Measurements from ENCODE around the gene ADD1.
"Not testable (repeated sequence)": the region's sequence is repeated elsewhere in the genome, so short reads cannot be mapped to it uniquely, and the experiment has no call there.

Gene ADD1

GRCh38 chr4:2891294-2891693 is 47.6 kb downstream of the ADD1 start:
- DNase-seq, result no peak

DNA sequence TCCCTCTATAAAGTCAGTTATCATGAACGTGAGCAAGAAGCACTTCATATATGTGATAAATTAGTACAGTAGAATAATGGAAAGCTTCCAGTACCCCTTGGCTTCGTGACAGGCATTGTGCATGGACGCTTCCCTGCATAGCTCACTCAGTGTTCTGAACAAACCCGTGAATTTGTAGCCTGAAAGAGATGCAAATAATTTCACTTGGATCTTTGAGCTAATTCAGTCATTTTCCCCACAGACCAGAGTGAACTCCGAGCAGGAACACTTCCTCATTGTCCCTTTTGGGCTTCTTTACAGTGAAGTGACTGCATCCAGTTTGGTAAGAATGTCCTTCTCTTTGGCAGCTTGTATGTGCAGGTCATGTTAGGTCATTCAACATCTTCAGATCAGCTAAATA is 50.1 kb downstream of the ADD1 start:
- DNase-seq, result no peak

- no peak for DNase-seq
Measured at GRCh38 chr4:2898001-2898400, 54.4 kb downstream of the ADD1 start.

- no peak for DNase-seq
Measured at GRCh38 chr4:2900741-2901140, 57.1 kb downstream of the ADD1 start.

- no peak for DNase-seq
Measured at GRCh38 chr4:2901186-2901585, 57.5 kb downstream of the ADD1 start.

DNA sequence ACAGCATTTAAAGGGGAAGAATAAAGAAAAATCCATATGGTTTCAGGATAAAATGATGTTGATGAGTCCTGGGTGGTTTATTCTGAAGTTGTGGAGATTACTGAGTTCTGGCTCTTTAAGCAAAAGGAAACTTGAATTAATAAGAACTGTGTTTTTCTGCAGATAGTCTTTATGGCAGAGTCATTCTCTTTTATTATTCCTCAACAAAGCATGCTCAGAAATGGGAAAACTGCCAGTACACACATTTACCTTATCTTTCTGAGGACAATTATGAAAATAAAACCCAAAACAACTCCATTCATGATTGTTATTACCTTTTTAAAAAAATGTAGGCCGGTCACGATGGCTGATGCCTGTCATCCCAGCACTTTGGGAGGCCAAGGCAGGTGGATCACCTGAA is 58.5 kb downstream of the ADD1 start:
- DNase-seq, result no peak

GRCh38 chr4:2905544-2905943 is 61.9 kb downstream of the ADD1 start:
- DNase-seq, result no peak

- DNase-seq, result no peak
Measured at GRCh38 chr4:2906218-2906617, 62.6 kb downstream of the ADD1 start.

- no peak for DNase-seq
Measured at GRCh38 chr4:2907226-2907625, 63.6 kb downstream of the ADD1 start.

- no peak for DNase-seq
Measured at GRCh38 chr4:2907706-2908293, 64.2 kb downstream of the ADD1 start.

GRCh38 chr4:2908686-2909085 is 65.0 kb downstream of the ADD1 start:
- DNase-seq, result no peak

DNA sequence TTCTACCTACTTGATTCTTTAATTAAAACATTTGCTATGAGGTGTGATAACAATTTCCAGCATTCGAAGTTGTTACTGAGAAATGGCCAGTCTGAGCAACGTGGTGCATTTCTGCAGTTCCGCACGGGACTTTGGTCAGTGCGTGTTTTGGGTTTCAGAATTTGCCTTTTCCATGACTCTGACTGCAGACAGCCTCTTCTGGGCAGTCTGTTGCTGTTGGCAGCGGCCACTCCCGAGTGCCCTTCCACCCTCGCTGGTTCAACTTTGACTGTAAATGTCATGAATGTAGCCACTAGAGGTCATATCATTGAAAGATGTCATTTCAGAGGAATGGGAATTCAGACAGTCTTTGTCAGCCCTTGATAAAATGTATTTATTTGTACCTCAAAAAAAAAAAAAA is 65.9 kb downstream of the ADD1 start:
- DNase-seq, result no peak

DNA sequence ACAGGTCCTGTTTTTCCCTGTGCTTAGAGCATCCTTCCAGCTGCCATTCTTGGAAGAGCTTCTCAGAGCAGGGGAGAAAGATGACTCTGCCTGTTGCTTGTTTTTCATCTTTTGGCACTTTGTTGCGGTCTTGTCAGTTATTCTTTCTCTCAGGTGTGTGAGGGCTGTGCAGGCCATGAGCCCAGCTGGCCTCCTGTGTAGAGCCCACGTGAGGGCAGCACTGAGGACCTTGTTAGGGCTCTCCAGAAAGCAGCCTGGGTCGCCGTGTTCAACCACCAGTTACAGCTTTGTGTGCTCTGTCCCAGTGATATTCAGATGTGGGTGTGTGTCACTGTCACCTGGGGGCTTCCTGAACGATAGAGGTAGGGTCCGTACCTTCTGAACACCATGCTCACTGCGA is 66.8 kb downstream of the ADD1 start:
- DNase-seq, result no peak

DNA sequence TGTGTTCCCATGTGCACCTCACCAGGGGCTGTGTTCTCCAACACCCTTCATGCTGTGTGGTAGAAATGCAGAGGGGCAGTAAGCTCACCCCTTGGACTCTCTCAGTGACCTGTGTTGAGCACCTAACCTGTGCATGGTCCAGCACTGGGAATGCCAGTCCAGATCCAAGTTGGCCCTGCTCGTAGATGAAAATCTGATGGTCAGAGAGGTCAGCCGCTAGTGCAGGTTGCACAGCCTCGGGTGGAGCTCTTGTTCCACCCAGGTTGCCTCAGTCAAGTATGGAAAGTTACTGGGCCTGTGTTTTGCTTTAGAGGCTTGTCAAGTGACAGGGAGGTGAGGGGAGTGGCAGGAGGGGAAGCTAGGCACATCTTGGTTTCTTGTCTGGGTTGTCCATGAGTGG is 68.2 kb downstream of the ADD1 start:
- no peak for DNase-seq

GRCh38 chr4:2913168-2913567 is 69.5 kb downstream of the ADD1 start:
- no peak for DNase-seq

DNA sequence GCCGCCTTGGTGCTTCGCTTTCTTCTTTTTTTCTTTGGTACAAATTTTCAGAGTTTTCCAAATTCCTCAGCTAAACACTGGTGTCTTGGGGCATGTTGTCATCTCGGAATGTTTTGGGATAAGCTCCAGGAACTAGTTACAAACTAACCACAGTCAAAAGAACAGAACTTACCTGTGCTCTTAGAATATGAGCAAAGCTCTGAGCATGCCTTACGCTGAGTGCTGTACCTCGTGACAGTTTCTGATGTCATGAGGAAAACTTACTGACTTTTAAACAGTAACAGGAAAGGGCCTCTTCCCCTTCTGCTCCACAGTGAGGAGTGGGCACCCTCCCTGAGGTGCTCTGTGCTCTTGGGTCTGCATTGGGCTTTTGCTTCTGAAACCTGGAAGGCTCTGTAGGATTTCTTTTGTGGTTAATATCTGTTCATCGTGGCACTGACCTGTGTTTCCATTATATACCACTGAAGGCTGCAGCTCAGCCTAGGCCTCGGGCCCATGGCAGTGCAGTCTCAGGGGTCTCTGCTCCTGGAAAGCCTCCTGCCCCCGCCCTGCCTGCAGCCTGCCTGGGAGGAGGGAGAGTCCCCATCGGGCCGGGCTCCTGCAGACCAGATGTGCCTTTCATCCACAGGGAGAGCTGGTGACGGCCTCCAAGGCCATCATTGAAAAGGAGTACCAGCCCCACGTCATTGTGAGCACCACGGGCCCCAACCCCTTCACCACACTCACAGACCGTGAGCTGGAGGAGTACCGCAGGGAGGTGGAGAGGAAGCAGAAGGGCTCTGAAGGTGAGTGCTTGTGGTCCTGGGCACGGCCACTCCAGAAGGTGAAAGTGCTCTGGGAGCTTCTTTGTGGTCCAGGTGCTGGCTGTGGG is 70.8 kb downstream of the ADD1 start:
- no peak for DNase-seq

DNA sequence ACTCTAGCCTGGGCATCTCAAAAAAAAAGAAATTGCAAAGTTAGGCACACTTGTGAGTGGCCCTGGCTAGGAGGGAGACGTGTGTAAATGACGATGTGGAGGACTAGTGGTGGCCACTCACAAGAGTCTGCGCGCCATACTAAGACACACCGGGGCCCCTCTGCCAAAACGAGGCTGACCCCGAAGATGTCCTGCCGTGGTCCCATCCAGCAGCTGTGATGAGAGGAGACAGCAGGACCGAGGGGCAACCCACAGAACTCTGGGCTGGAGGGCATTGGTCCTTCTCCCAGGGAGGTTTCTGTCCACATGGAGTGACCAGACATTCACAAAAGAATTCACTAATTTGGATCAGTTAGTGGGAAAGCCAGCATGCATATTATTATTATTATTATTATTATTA is 72.1 kb downstream of the ADD1 start:
- no peak for DNase-seq

- not testable (repeated sequence) for DNase-seq
Measured at GRCh38 chr4:2916696-2917095, 73.1 kb downstream of the ADD1 start.

GRCh38 chr4:2918300-2918699 is 74.7 kb downstream of the ADD1 start:
- DNase-seq, result not testable (repeated sequence)

GRCh38 chr4:2918714-2919113 is 75.1 kb downstream of the ADD1 start:
- DNase-seq, result not testable (repeated sequence)

DNA sequence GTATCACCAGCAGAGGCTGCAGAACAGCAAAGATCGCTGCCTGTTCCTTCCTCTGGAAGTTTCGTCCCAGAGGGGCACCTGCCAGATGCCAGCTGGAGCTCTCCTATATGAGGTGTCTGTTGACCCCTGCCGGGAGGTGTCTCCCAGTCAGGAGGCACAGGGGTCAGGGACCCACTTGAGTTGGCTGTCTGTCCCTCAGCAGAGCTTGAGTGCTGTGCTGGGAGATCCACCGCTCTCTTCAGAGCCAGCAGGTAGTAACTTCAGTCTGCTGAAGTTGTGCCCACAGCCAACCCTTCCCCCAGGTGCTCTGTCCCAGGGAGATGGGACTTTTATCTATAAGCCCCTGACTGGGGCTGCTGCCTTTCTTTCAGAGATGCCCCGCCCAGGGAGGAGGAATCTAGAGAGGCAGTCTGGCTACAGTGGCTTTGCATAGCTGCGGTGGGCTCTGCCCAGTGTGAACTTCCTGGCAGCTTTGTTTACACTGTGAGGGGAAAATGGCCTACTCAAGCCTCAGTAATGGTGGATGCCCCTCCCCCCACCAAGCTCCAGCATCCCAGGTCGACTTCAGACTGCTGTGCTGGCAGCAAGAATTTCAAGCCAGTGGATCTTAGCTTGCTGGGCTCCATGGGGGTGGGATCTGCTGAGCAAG is 78.9 kb downstream of the ADD1 start:
- not testable (repeated sequence) for DNase-seq

- no peak for DNase-seq
Measured at GRCh38 chr4:2923141-2923551, 79.5 kb downstream of the ADD1 start.

- no peak for DNase-seq
Measured at GRCh38 chr4:2923668-2924173, 80.1 kb downstream of the ADD1 start.

GRCh38 chr4:2924286-2924685 is 80.6 kb downstream of the ADD1 start:
- no peak for DNase-seq

Measured in NCI-H1694 treated with DMSO at 0.1 percent for 48 hours (cell line).